Small intestine (tissue), 16 donors: ENCODE data around the gene GPR176. TPM values are rescaled to one million over a fixed set of nuclear protein-coding genes. Genes with fewer than 3 reads are reported as not detected.

Experiments used
- DNase-seq, 2 donors: peaks; one replicate each; pipeline versions ENCODE4 v3.0.0 to v3.0.0-alpha.2; 2013
- FAIRE-seq: peaks from 2 replicates; lab custom pipeline; 2012; peaks lifted over from hg19 to GRCh38; lab: Jason Lieb, UNC
- H3K27ac ChIP-seq, 3 donors: one replicate each; pipeline ENCODE4 v1.5.1; 2013; ENCODE audit warnings: low read length in 2 of 3, mild to moderate bottlenecking in 2 of 3, control low read depth in 1 of 3, inconsistent platforms in 1 of 3, low read depth in 1 of 3, moderate library complexity in 1 of 3
- H3K27me3 ChIP-seq, 3 donors: one replicate each; pipeline ENCODE4 v1.6.1; 2013; ENCODE audit warnings: low read length in 3 of 3, inconsistent platforms in 1 of 3; ENCODE audit not compliant: control insufficient read depth in 3 of 3, insufficient read depth in 3 of 3
- H3K36me3 ChIP-seq, 3 donors: one replicate each; pipeline ENCODE4 v1.6.1; 2013; ENCODE audit warnings: low read length in 3 of 3, inconsistent platforms in 1 of 3, low read depth in 1 of 3, mild to moderate bottlenecking in 1 of 3, moderate library complexity in 1 of 3; ENCODE audit not compliant: control insufficient read depth in 3 of 3, insufficient read depth in 2 of 3
- H3K4me1 ChIP-seq, 3 donors: one replicate each; pipeline ENCODE4 v1.6.1; 2013; ENCODE audit warnings: low read length in 2 of 3, inconsistent platforms in 1 of 3, low read depth in 1 of 3, mild to moderate bottlenecking in 1 of 3, moderate library complexity in 1 of 3; ENCODE audit not compliant: control insufficient read depth in 3 of 3, insufficient read depth in 2 of 3
- H3K4me3 ChIP-seq, 3 donors: one replicate each; pipeline ENCODE4 v1.5.1; 2013; ENCODE audit warnings: low read length in 3 of 3, control low read depth in 1 of 3, inconsistent platforms in 1 of 3, low read depth in 1 of 3, mild to moderate bottlenecking in 1 of 3, moderate library complexity in 1 of 3
- H3K9me3 ChIP-seq, 2 donors: one replicate each; pipeline ENCODE4 v1.6.1; 2013; ENCODE audit warnings: low read depth in 1 of 2, low read length in 1 of 2; ENCODE audit not compliant: control insufficient read depth in 2 of 2, insufficient read depth in 1 of 2
- WGBS, 3 donors: extraction: QIAGEN DNeasy Blood & Tissue Kit; methylation state at CpG; one replicate each; pipeline ENCODE4 v1.1.7; 2013; 5-methylcytosine and 5-hydroxymethylcytosine counted together
- long read RNA-seq, 10 donors: transcript quantifications; one replicate each; lab custom pipeline, GENCODE V29; 2026
- polyA plus RNA-seq, 4 donors: library from polyadenylated mRNA; stranded (reverse) in 3 of 4; unstranded in 1 of 4; fragments of 200-250 nt in 3 of 4; fragments of 120-200 nt in 1 of 4; gene quantifications; one replicate each; pipeline versions ENCODE4 v1.2.1 to v1.2.3, GENCODE V29; 2013
- donor health status: healthy with polysubstance abuse.
- donor health status: control.
- donor health status: control.
- donor health status: Bipolar disorder and iron deficiency.
- donor health status: healthy.

Gene GPR176, protein sequence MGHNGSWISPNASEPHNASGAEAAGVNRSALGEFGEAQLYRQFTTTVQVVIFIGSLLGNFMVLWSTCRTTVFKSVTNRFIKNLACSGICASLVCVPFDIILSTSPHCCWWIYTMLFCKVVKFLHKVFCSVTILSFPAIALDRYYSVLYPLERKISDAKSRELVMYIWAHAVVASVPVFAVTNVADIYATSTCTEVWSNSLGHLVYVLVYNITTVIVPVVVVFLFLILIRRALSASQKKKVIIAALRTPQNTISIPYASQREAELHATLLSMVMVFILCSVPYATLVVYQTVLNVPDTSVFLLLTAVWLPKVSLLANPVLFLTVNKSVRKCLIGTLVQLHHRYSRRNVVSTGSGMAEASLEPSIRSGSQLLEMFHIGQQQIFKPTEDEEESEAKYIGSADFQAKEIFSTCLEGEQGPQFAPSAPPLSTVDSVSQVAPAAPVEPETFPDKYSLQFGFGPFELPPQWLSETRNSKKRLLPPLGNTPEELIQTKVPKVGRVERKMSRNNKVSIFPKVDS
- 1 to 10 TPM in 1 of 4 donors, under 1 TPM in 2, not detected in 1; 0.54 to 3.3 (median 0.87) TPM for polyA plus RNA-seq
- long read RNA-seq, donor 1: 0 reads
- long read RNA-seq, donor 2: 0 reads
- long read RNA-seq, donor 3, partial matches to known transcripts: 0 of 1 reads
- long read RNA-seq, donor 3, other reads (novel, unspliced or antisense): 0 of 1 reads
- long read RNA-seq, donor 4: 0 reads
- long read RNA-seq, donor 5, partial matches to known transcripts: 0 of 1 reads
- long read RNA-seq, donor 5, other reads (novel, unspliced or antisense): 0 of 1 reads
- long read RNA-seq, donor 6, partial matches to known transcripts: 0 of 3 reads
- long read RNA-seq, donor 6, other reads (novel, unspliced or antisense): 0 of 3 reads
- long read RNA-seq, donor 7, partial matches to known transcripts: 0 of 1 reads
- long read RNA-seq, donor 7, other reads (novel, unspliced or antisense): 0 of 1 reads
- long read RNA-seq, donor 8: 0 reads
- long read RNA-seq, donor 9, partial matches to known transcripts: 0 of 1 reads
- long read RNA-seq, donor 9, other reads (novel, unspliced or antisense): 0 of 1 reads
- long read RNA-seq, donor 10, transcript GPR176-205 (3 exons, 2,816 nt): major isoform, 5 of 5 reads
- long read RNA-seq, donor 10, partial matches to known transcripts: 0 of 5 reads
- long read RNA-seq, donor 10, other reads (novel, unspliced or antisense): 0 of 5 reads

DNA sequence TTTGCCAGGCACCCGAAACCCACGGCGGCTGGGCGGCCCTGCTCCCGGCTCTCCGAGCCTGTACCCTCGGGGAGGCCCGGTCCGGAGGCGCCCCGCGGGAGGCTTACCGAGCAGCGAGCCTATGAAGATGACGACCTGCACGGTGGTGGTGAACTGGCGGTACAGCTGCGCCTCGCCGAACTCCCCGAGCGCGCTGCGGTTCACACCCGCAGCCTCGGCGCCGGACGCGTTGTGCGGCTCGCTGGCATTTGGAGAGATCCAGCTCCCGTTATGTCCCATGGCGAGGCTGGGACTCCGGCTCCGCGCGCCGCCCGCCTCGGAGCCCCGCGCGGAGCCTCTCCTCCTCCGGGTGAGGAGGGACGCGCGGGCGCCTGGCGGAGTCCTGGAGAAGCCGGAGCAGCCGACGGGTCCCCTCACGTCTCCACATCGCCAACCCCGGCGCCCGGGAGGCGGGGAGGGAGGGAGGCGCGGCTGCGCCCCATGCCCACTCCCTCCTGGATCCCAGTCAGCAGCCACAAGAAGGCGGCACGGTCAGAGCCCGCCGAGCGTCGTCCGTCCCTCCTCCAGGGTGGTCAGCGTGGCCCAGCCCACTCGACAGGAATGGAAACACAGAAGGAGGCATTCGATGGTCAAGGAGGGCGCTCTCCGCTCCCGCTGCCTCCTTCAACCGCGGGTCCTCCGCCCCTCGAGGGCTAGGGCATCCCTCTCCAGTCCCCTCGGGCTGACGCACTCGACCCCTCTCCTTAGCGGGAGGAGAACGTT lies at the start of gene GPR176:
TSS of gene GPR176 (minus strand) at position 519 of the 762 bp plus-strand sequence. CDS start at position 279, 240 bp downstream.
- Histone ChIP-seq H3K27me3 (peaks cover 4 to 28% (median 5%) of the 10 kb centered on the region in 3 donors), H3K4me3 (peak within 1 kb of the TSS; percentile 54 to 79 (median 62)), H3K36me3 (no peaks in the 10 kb centered on the region), H3K4me1 (peaks cover 3 to 7% (median 3%) of the 10 kb centered on the region in 3 donors), H3K9me3 (no peaks in the 10 kb centered on the region), H3K27ac (peak within 1 kb of the TSS in 2 of 3 donors; percentile 64 to 89)
- WGBS, 3 donors: 1% methylated on average over 64 to 84 of the region's 84 CpGs
- no peak for FAIRE-seq
- DNase-seq: peak; percentile 6 to 59

GRCh38 chr15:39969002-39969394 lies 48.9 kb upstream of the GPR176 start:
- H3K9me3 ChIP-seq: no peaks in the 10 kb centered on the region
- WGBS, 3 donors: 97 to 99% (median 97%) methylated on average over 2 of the region's 2 CpGs
- peaks cover 6 to 13% (median 8%) of the 10 kb centered on the region in 3 donors for H3K36me3 ChIP-seq
- no peak overlapping the region for H3K4me3 ChIP-seq
- no peak for FAIRE-seq
- H3K27me3 ChIP-seq: no peaks in the 10 kb centered on the region
- no peak for DNase-seq
- H3K4me1 ChIP-seq: peaks cover 0 to 3% (median 0%) of the 10 kb centered on the region in 3 donors
- no peak overlapping the region for H3K27ac ChIP-seq

DNA sequence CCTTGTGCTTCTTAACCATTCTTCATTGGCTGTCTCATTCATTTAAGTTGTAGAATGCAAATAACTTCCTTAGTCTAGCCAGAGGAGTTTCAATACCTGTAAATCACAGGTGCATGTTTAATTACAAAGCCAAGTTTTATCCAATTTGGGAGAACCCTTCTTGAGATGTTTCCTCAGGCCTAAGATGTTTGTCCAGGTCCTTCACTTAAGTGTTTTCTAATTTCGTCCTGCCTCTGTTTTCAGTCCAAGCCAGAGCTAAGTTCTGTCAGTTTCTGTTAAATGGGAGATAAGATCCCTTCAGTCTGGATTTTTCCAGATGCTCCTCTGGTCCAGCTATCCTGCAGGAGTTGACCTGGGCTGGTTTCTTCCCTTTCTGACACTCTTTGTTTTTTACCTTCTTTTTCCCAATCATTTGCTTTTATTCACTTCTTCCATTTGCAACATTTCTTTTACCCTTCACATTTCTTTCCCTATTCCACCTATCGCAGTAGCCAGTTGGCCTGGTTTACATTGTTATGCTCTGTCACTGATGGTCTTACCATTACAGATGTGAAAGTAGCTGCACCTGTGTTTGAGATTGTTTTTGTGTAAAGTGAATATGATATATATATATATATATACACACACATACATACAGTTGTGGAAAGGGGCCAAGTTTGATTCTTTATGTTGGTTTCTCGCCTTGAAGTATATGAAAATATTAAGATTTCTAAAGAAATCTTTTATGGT lies 48.4 kb upstream of the GPR176 start:
- Histone ChIP-seq H3K27ac (no peak overlapping the region), H3K36me3 (peaks cover 4 to 13% (median 8%) of the 10 kb centered on the region in 3 donors), H3K4me1 (peaks cover 0 to 3% (median 0%) of the 10 kb centered on the region in 3 donors), H3K4me3 (no peak overlapping the region), H3K27me3 (no peaks in the 10 kb centered on the region), H3K9me3 (no peaks in the 10 kb centered on the region)
- WGBS, 3 donors: 95 to 98% (median 95%) methylated on average over 3 of the region's 3 CpGs
- FAIRE-seq (no peak), DNase-seq (no peak)

DNA sequence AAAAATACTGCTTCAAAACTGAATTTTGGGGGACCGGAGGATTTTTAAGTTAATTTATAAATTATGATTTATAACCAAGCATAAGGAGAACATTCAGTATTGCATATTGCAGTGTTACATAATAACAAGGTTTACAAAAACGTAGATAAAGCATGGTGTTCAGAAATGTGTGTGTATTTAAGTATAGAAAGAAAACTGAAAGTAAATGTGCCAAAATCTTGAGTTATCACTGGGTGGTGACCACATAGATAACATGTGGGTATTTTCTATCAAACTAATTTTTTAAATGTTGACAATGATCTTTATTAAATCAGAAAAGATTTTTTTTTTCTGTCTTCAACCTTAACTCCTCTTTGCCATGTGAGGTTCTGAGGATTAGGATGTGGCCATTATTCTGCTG lies 46.5 kb upstream of the GPR176 start:
- Histone ChIP-seq H3K27me3 (no peaks in the 10 kb centered on the region), H3K36me3 (peaks cover 0 to 9% (median 8%) of the 10 kb centered on the region in 3 donors), H3K4me3 (no peak overlapping the region), H3K27ac (no peak overlapping the region), H3K9me3 (no peaks in the 10 kb centered on the region), H3K4me1 (no peaks in the 10 kb centered on the region)
- FAIRE-seq (no peak), DNase-seq (no peak)
- 58 to 68% (median 64%) methylated on average over 2 of the region's 2 CpGs for WGBS, 3 donors

DNA sequence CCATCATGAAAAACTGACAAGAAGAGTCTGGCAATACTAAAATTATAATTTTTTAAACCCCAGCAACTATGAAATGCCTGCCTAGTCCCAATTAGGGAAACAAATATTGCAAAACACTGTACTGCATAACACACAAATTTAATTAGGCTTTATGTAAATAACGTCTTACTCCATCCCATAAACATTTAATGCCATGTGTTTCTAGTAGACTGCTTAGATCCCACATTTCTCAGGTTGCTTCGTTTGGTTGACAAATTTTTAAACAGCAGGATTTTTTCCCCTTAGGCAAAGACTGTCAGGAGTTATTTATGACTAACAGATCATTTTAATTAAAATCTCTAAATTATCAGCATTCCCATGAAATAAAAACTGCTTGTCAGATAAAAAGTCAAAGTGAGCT lies 43.7 kb upstream of the GPR176 start:
- H3K27me3 ChIP-seq: no peaks in the 10 kb centered on the region
- WGBS, 3 donors: 80 to 92% (median 89%) methylated on average over 2 of the region's 2 CpGs
- no peak overlapping the region for H3K27ac ChIP-seq
- H3K4me1 ChIP-seq: no peaks in the 10 kb centered on the region
- no peaks in the 10 kb centered on the region for H3K9me3 ChIP-seq
- H3K4me3 ChIP-seq: no peak overlapping the region
- peaks cover 0 to 10% (median 9%) of the 10 kb centered on the region in 3 donors for H3K36me3 ChIP-seq
- DNase-seq (no peak), FAIRE-seq (no peak)

DNA sequence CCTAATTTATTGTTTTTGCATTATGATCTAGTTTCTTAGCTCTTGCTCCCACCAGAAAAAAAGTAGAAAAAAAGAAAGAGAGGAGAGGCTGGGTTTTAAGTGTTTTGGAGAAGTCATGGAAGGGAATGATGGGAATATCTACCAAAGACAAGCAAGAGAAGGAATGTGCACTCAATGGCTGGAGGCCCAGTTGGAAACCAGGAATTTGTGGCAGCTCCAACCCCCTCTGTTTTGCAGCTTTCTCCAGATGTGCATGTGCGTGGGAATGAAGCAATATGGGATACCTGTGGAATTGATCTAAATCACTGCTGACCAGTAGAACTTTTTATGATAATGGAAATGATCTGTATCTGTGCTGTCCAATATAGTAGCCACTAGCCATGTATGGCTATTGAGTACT lies 41.0 kb upstream of the GPR176 start:
- DNase-seq (no peak), FAIRE-seq (no peak)
- Histone ChIP-seq H3K27ac (no peak overlapping the region), H3K9me3 (no peaks in the 10 kb centered on the region), H3K27me3 (no peaks in the 10 kb centered on the region), H3K4me1 (no peaks in the 10 kb centered on the region), H3K36me3 (peaks cover 6 to 11% (median 8%) of the 10 kb centered on the region in 3 donors), H3K4me3 (no peak overlapping the region)
- WGBS, 3 donors: 93 to 94% (median 94%) methylated on average over 1 of the region's 1 CpG

DNA sequence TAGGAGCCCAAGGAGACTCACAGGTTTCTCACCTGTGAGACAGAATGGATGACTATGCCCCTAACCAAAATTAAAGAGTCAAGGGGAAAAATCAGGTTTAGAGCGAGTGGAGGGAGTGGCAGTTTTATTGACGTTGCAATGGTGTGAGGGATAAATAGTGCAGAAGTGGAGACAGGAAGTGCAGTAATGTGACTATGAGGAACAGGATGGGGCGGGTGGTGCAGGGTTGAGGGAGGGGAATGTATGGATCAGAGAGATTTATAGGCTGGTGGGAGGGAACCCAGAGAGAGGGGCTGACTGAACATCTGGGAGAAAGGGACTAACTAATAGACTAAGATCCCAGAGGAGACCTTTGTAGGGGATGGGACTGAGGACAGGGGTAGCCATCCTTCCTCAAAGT lies 40.3 kb upstream of the GPR176 start:
- peaks cover 2 to 14% (median 9%) of the 10 kb centered on the region in 3 donors for H3K36me3 ChIP-seq
- no peaks in the 10 kb centered on the region for H3K27me3 ChIP-seq
- WGBS, 3 donors: 80 to 91% (median 88%) methylated on average over 3 of the region's 3 CpGs
- no peak overlapping the region for H3K27ac ChIP-seq
- H3K9me3 ChIP-seq: no peaks in the 10 kb centered on the region
- DNase-seq (no peak), FAIRE-seq (no peak)
- no peaks in the 10 kb centered on the region for H3K4me1 ChIP-seq
- no peak overlapping the region for H3K4me3 ChIP-seq
